ENCODE data around the gene PTP4A1.
"Not testable (repeated sequence)": the region's sequence is repeated elsewhere in the genome, so short reads cannot be mapped to it uniquely, and the experiment has no call there.

PTP4A1 gene

DNA sequence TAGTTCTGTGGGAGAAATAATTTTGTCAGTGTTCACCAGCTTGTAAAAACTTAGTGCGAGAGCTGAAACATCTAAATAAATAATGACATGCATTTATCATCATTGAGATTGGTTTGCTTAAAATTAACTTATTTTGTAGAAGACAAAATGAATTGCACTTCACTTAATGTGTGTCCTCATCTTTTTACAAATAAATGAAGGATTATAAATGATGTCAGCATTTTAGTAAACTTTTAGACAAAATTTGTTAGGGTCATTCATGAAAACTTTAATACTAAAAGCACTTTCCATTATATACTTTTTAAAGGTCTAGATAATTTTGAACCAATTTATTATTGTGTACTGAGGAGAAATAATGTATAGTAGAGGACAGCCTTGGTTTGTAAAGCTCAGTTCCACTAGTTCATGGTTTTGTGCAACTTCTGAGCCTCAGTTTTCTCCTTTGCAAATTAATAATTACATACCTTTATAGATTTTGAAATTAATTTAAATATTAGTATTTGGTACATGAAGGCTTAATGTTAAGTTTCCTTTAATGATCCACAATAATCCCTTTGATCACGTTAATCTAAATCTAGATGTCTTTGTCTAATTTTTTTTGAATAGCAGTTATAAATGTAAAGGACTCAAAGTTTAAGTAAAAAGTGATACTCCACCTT is 9.2 kb downstream of the PTP4A1 start:
- Mint-ChIP-seq H3K9me3 (no peaks in the 10 kb centered on the region), H3K4me3 (no peak overlapping the region), H3K27ac (no peak overlapping the region), H3K27me3 (no peaks in the 10 kb centered on the region), H3K36me3 (peaks cover 13% of the 10 kb centered on the region), H3K4me1 (peaks cover under 1% of the 10 kb centered on the region)
- no peak for ATAC-seq (ENCODE audit: low read depth)
- no peak for DNase-seq (ENCODE audit: low spot score in 2 of 2)

DNA sequence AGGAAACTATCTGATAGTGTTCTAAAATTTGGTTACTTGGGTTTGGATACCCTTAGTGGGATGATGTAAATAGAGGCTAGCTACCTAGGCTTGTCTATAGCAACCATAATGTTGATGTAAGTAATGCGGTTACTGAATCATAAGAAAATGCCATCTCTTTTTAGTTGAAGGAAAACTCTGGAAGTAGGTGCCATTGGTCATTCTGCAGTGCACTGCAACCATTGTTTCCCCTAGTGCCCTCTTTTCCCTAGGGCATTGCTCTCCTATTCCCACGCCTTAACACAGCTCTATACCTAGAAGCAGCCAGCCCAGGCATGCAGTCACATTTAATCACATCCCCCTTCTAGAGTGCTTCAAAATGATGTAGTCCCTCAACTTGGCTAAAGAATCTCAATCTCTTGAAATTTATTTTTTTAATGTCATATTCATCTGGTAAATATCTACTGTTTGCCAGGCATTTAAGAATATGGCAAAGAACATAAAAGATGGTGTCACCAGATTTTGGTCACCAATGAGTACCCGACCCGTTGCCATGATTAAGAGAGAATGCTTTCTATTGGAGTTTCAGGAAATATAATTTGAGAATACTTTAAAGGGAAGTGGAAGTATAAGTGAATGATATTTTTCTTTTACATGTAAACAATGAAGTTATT is 10.4 kb downstream of the PTP4A1 start:
- Mint-ChIP-seq H3K36me3 (peaks cover 11% of the 10 kb centered on the region), H3K9me3 (no peaks in the 10 kb centered on the region), H3K4me1 (no peaks in the 10 kb centered on the region), H3K27me3 (peaks cover 5% of the 10 kb centered on the region), H3K27ac (peak overlapping the region; percentile 17), H3K4me3 (no peak overlapping the region)
- DNase-seq (ENCODE audit: low spot score in 2 of 2) (no peak), ATAC-seq (ENCODE audit: low read depth) (no peak)

DNA sequence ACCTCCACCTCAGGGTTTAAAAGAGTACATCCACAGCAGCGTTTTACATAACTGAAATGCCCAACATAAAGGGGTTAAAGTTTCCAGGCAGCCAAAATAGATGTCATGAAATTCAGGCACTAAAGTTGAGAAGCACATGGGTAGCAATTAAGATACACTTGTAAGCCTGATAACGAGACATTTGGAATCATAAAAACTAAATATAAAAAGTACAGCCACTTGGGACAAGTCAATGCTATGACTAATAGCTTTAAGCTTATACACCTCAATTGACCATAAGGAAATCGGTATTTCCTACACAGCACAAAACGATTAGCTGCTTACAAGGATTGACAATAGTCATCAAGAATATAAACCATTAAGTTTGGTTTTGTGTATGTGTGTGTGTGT is 11.8 kb downstream of the PTP4A1 start:
- H3K36me3 Mint-ChIP-seq, result peaks cover 11% of the 10 kb centered on the region
- H3K27ac Mint-ChIP-seq, result no peak overlapping the region
- no peak for ATAC-seq (ENCODE audit: low read depth)
- H3K27me3 Mint-ChIP-seq, result peaks cover 5% of the 10 kb centered on the region
- H3K4me1 Mint-ChIP-seq, result no peaks in the 10 kb centered on the region
- no peak for DNase-seq (ENCODE audit: low spot score in 2 of 2)
- no peak overlapping the region for H3K4me3 Mint-ChIP-seq
- H3K9me3 Mint-ChIP-seq, result no peaks in the 10 kb centered on the region

DNA sequence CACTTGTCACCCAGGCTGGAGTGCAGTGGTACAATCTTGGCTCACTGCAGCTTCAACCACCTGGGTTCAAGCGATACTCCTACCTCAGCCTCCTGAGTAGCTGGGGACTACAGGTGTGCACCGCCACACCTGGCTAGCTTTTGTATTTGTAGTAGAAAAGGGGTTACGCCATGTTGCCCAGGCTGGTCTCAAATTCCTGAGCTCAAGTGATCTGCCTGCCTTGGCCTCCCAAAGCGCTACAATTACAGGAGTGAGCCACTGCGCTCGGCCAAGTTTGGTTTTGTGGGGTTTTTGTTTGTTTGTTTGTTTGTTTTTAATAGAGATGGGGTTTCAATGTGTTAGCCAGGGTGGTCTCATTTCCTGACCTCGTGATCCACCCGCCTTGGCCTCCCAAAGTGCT is 12.3 kb downstream of the PTP4A1 start:
- peaks cover 5% of the 10 kb centered on the region for H3K27me3 Mint-ChIP-seq
- no peaks in the 10 kb centered on the region for H3K9me3 Mint-ChIP-seq
- DNase-seq (ENCODE audit: low spot score in 2 of 2) (no peak), ATAC-seq (ENCODE audit: low read depth) (no peak)
- no peak overlapping the region for H3K4me3 Mint-ChIP-seq
- H3K4me1 Mint-ChIP-seq, result no peaks in the 10 kb centered on the region
- peaks cover 11% of the 10 kb centered on the region for H3K36me3 Mint-ChIP-seq
- H3K27ac Mint-ChIP-seq, result no peak overlapping the region

DNA sequence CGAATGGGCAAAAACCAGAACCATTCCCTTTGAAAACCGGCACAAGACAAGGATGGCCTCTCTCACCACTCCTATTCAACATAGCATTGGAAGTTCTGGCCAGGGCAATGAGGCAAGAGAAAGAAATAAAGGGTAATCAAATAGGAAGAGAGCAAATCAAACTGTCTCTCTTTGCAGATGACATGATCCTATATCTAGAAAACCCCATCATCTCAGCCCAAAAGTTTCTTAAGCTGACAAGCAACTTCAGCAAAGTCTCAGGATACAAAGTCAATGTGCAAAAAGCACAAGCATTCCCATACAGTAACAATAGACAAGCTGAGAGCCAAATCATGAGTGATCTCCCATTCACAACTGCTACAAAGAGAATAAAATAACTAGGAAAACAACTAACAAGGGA is 13.4 kb downstream of the PTP4A1 start:
- H3K9me3 Mint-ChIP-seq; H3K4me1 Mint-ChIP-seq; H3K36me3 Mint-ChIP-seq; ATAC-seq (ENCODE audit: low read depth); H3K27me3 Mint-ChIP-seq; H3K4me3 Mint-ChIP-seq; H3K27ac Mint-ChIP-seq; DNase-seq (ENCODE audit: low spot score in 2 of 2): not testable (repeated sequence)

DNA sequence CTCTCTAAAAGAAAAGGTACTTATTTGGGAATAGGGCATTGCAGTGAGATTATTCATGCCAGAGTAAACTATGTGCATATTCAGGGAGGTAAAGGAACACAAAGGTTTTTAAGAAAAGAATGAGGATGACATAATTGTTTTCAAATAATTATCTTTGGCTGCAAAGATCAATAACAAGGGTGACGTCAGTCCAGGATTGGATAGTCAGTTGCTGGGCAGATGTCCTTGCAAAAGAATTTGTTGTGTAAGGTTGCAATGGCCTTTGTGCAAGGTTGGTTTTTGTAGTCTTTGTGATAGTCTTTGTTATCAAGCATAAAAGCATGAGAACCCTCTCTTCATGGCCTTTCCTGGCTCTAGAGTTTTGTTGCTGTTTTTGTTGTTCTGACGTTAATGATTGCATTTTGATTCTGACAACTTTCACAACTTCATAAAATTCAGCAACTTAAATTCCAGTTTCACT is 17.7 kb downstream of the PTP4A1 start:
- DNase-seq (ENCODE audit: low spot score in 2 of 2), result no peak
- no peak overlapping the region for H3K27ac Mint-ChIP-seq

DNA sequence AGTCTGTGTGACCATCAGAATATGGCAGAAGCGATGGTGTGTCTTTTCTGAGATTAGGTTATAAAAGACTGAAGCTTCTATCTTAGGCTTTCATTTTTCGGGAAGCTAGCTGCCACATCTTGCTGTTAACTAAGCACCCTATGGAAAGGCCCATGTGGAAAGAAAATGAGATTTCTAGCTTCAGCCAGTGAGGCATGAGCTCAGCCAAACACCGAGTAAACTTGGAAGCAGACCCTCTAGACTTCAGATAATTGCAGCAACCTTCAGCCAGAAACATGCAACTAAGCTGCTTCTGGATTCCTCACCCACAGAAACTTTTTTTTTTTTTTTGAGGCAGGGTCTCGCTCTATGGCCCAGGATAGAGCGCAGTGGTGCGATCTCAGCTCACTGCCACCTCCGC is 20.6 kb downstream of the PTP4A1 start:
- H3K27me3 Mint-ChIP-seq, result peaks cover 1% of the 10 kb centered on the region
- peaks cover 1% of the 10 kb centered on the region for H3K4me1 Mint-ChIP-seq
- DNase-seq (ENCODE audit: low spot score in 2 of 2) (no peak), ATAC-seq (ENCODE audit: low read depth) (no peak)
- no peaks in the 10 kb centered on the region for H3K36me3 Mint-ChIP-seq
- H3K27ac Mint-ChIP-seq, result no peak overlapping the region
- no peak overlapping the region for H3K4me3 Mint-ChIP-seq
- H3K9me3 Mint-ChIP-seq, result no peaks in the 10 kb centered on the region

More for the DNA sequence above, 17.7 kb downstream of the PTP4A1 start:
- H3K4me1 Mint-ChIP-seq, result no peaks in the 10 kb centered on the region
- peaks cover 5% of the 10 kb centered on the region for H3K27me3 Mint-ChIP-seq
- no peaks in the 10 kb centered on the region for H3K36me3 Mint-ChIP-seq
- no peak for ATAC-seq (ENCODE audit: low read depth)
- no peak overlapping the region for H3K4me3 Mint-ChIP-seq
- no peaks in the 10 kb centered on the region for H3K9me3 Mint-ChIP-seq

DNA sequence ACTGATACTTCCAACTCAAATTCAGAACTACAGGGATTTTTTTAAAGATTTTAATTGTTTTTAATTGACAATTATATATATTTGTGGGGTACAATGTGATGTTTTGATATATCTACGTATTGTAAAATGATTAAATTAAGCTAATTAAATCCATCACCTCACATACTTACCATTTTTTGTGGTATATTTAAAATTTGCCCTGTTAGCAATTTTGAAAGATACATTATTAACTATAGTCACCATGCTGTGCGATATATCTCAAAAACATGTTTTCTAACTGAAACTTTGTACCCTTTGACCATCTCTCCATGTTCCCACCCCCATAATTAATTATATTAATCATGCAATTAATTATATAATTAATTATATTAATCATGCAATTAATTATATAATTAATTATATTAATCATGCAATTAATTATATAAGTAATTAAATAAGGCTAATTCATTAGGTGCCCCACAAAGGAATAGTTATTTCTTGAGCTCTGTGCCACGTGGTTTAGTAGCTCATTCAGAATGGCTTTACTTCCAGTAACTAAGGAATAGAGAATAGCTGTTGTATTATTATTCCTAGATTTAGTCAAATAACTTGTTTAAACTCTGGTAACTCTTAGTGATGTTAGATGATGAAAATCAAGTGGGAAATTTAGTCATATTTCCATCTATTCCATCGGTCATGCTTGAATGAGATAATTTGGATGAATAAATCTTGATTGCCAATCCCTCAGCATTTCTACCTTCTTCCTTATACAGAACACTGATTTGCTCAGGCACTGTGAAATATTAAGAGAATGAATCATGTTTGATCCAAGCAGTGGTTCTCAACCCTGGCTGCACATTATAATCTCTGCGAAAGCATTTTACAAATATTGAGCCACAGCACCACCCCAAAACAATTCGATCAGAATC is 25.1 kb downstream of the PTP4A1 start:
- Mint-ChIP-seq H3K27ac (no peak overlapping the region), H3K4me1 (peaks cover 12% of the 10 kb centered on the region), H3K4me3 (peak overlapping the region; percentile 87), H3K36me3 (no peaks in the 10 kb centered on the region), H3K9me3 (no peaks in the 10 kb centered on the region), H3K27me3 (peaks cover 1% of the 10 kb centered on the region)
- ATAC-seq (ENCODE audit: low read depth) (no peak), DNase-seq (ENCODE audit: low spot score in 2 of 2) (no peak)

DNA sequence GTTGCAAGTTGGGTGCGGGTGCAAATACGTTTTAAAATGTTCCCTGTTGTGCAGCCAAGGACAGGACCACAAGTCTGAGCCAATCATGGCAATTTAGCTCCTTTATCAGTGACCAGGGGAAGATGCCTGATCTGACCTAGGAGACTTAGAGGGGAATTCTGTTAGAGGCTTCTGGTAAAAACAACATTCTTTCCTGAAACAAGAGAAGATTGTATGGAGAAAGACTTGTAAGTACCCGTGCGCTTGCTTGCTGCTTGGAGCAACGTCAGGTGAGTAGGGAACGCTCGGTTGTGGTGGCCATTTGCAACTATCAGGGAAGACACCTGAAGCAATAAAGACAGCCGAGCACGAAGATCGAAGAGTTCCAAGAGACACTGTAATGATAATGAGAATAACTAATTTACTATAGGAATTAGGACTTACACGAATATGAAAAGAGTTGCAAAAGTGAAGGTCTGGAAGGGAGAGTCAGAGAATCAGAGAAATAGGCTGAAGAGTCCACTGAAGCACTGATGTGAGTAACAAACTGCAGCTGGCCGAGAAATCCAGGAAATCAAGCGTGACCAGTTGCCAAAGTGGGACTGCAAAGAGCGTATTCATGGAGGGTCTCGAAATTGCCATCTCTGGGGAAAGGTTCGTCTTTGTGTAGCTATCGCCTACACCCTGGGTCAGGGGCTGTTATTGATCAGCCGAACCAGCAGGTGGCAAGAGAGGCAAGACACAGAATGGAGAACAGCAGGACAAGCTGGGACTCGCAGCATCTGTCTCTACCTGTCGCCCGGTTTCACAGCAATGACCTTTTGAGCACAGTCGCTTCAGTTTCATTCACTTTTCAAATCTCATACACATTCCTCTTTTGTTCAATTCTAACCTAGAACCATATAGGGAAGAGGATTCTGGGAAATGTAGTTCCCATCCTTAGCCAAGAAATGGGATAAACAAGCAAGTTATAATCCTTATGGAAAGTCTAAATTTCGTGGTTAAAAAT is 26.1 kb downstream of the PTP4A1 start:
- no peaks in the 10 kb centered on the region for H3K9me3 Mint-ChIP-seq
- DNase-seq (ENCODE audit: low spot score in 2 of 2), result peak; percentile 59 to 70

DNA sequence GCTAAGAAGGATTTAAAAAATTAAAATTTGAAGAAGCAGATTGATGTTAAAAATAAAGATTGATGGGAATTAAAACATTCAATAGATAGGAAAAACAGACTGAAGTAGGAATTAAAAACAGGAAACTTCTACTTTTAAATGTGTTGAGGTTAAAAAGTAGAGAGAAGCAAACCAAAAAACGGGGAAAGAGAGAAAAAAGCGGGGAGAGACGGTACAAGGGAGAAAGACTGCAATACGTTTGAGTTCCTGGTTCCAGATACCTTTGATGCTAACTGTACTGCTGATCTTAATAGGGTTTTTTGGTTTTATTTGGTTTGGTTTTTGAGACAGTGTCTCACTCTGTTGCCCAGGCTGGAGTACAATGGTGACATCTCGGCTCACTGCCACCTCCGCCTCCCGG is 27.0 kb downstream of the PTP4A1 start:
- no peak for ATAC-seq (ENCODE audit: low read depth)
- no peak overlapping the region for H3K4me3 Mint-ChIP-seq
- peaks cover 1% of the 10 kb centered on the region for H3K27me3 Mint-ChIP-seq
- H3K27ac Mint-ChIP-seq, result no peak overlapping the region
- H3K9me3 Mint-ChIP-seq, result no peaks in the 10 kb centered on the region
- DNase-seq (ENCODE audit: low spot score in 2 of 2), result no peak
- no peaks in the 10 kb centered on the region for H3K36me3 Mint-ChIP-seq
- H3K4me1 Mint-ChIP-seq, result peaks cover 12% of the 10 kb centered on the region

More for the DNA sequence above, 26.1 kb downstream of the PTP4A1 start:
- no peaks in the 10 kb centered on the region for H3K36me3 Mint-ChIP-seq
- H3K4me3 Mint-ChIP-seq, result peak overlapping the region; percentile 87
- peak; percentile 99 for ATAC-seq (ENCODE audit: low read depth)
- peaks cover 12% of the 10 kb centered on the region for H3K4me1 Mint-ChIP-seq
- H3K27ac Mint-ChIP-seq, result peak overlapping the region; percentile 68
- peaks cover 1% of the 10 kb centered on the region for H3K27me3 Mint-ChIP-seq

DNA sequence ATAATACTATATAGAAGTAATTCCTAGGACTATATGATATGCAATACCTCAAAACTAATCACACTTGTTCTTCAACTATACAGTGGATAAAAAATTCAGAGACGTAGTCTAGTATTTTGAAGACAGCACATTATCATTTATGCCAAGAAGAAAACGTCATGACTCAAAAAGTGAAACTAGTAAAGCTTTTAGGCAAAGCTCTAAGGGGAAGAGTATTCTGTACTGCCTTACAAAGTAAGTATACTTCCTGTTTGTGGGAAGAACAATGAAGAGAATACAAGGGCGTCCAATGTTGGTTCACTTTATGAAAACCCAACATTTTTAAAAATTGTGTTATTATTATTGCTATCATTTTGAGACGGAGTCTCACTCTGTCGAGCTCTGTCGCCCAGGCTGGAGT is 27.9 kb downstream of the PTP4A1 start:
- H3K4me3 Mint-ChIP-seq, result no peak overlapping the region
- no peaks in the 10 kb centered on the region for H3K36me3 Mint-ChIP-seq
- H3K27ac Mint-ChIP-seq, result no peak overlapping the region
- H3K9me3 Mint-ChIP-seq, result no peaks in the 10 kb centered on the region
- H3K27me3 Mint-ChIP-seq, result peaks cover 1% of the 10 kb centered on the region
- peaks cover 12% of the 10 kb centered on the region for H3K4me1 Mint-ChIP-seq
- no peak for DNase-seq (ENCODE audit: low spot score in 2 of 2)
- ATAC-seq (ENCODE audit: low read depth), result no peak

DNA sequence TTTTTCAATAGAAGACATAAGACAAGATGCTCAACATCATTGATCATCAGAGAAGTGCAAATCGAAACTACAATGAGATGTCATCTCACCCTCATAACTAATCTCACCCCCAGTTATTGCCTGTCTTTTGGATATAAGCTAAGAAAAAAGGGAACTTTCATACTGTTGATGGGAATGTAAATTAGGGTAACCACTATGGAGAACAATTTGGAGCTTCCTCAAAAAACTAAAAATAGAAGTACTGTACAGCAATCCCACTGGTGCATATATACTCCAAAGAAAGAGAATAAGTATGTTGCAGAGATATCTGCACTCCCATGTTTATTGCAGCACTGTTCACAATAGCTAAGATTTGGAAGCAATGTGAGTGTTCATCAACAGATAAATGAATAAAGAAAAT is 37.0 kb downstream of the PTP4A1 start:
- DNase-seq (ENCODE audit: low spot score in 2 of 2) (no peak), ATAC-seq (ENCODE audit: low read depth) (no peak)
- Mint-ChIP-seq H3K27me3 (no peaks in the 10 kb centered on the region), H3K4me1 (peaks cover 2% of the 10 kb centered on the region), H3K9me3 (no peaks in the 10 kb centered on the region), H3K36me3 (no peaks in the 10 kb centered on the region), H3K4me3 (no peak overlapping the region), H3K27ac (no peak overlapping the region)

DNA sequence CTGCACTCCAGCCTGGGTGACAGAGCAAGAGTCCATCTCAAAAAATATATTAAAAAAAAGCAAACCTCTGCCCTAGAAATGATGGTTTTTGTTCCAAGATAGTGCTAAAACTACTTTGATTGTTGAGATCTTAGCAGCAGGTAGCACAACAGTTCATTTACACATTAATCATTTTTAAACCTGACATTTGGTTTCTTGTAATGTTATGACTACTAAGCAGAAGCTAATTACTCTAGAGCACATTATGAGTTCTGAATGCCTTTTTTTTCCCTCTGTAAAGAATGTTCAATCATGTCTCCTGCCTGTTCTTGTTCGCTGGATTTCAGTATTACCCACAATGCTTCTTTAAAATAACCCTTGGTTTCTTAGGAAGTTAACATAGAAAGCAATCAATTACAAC is 38.7 kb downstream of the PTP4A1 start:
- DNase-seq (ENCODE audit: low spot score in 2 of 2) (no peak), ATAC-seq (ENCODE audit: low read depth) (no peak)
- H3K27ac Mint-ChIP-seq, result no peak overlapping the region
- no peak overlapping the region for H3K4me3 Mint-ChIP-seq
- H3K27me3 Mint-ChIP-seq, result no peaks in the 10 kb centered on the region
- H3K36me3 Mint-ChIP-seq, result no peaks in the 10 kb centered on the region
- H3K9me3 Mint-ChIP-seq, result no peaks in the 10 kb centered on the region
- H3K4me1 Mint-ChIP-seq, result peaks cover 2% of the 10 kb centered on the region

Data from memory B cell (primary cell).